ENCODE measurements around the gene KLK3.

KLK3 gene

GRCh38 chr19:50833117-50833801 is 21.5 kb upstream of the KLK3 start, which contains the start of gene KLK15:
Gene KLK15, minus strand, starts transcription at chr19:50833574. Its CDS starts 2,082 bp downstream, at chr19:50831492.
- Histone ChIP-seq H3K36me3 (no peaks in the 10 kb centered on the region), H3K4me3 (ENCODE audit: low read depth, low read length) (no peak within 1 kb of the TSS), H3K27me3 (ENCODE audit: insufficient read depth, low read depth, severe bottlenecking) (peaks cover 6% of the 10 kb centered on the region), H3K9me3 (ENCODE audit: severe bottlenecking) (peaks cover 3% of the 10 kb centered on the region), H3K27ac (no peak within 1 kb of the TSS)
- no peak for TF ChIP-seq CTCF (IDR thresholded peaks at IDR 0.05; ENCODE audit: low read depth, low read length)
- DNase-seq = no peak

- H3K27me3 ChIP-seq (ENCODE audit: insufficient read depth, low read depth, severe bottlenecking) = peaks cover 6% of the 10 kb centered on the region
- no peak for TF ChIP-seq CTCF (IDR thresholded peaks at IDR 0.05; ENCODE audit: low read depth, low read length)
- no peak for DNase-seq
Observed at GRCh38 chr19:50833802-50834167, 20.9 kb upstream of the KLK3 start.

GRCh38 chr19:50835103-50835784 is 19.5 kb upstream of the KLK3 start:
- Histone ChIP-seq H3K4me3 (ENCODE audit: low read depth, low read length) (peak overlapping the region; percentile 58), H3K27me3 (ENCODE audit: insufficient read depth, low read depth, severe bottlenecking) (peaks cover 16% of the 10 kb centered on the region), H3K36me3 (no peaks in the 10 kb centered on the region), H3K27ac (no peak overlapping the region; the same call in 1 of the 2 replicates), H3K9me3 (ENCODE audit: severe bottlenecking) (peaks cover 3% of the 10 kb centered on the region)
- DNase-seq = no peak
- TF ChIP-seq CTCF (IDR thresholded peaks at IDR 0.05; ENCODE audit: low read depth, low read length) = no peak

More at GRCh38 chr19:50833802-50834167, 20.9 kb upstream of the KLK3 start:
- peaks cover 3% of the 10 kb centered on the region for H3K9me3 ChIP-seq (ENCODE audit: severe bottlenecking)
- no peak overlapping the region for H3K4me3 ChIP-seq (ENCODE audit: low read depth, low read length)
- no peak overlapping the region for H3K27ac ChIP-seq
- no peaks in the 10 kb centered on the region for H3K36me3 ChIP-seq

- Histone ChIP-seq H3K4me3 (ENCODE audit: low read depth, low read length) (peak overlapping the region; percentile 58), H3K27me3 (ENCODE audit: insufficient read depth, low read depth, severe bottlenecking) (peaks cover 21% of the 10 kb centered on the region), H3K36me3 (no peaks in the 10 kb centered on the region), H3K9me3 (ENCODE audit: severe bottlenecking) (peaks cover 3% of the 10 kb centered on the region), H3K27ac (no peak overlapping the region; the same call in 1 of the 2 replicates)
- TF ChIP-seq CTCF (IDR thresholded peaks at IDR 0.05; ENCODE audit: low read depth, low read length) = no peak
- peak; percentile 85 for DNase-seq
Observed at GRCh38 chr19:50835785-50836542, 18.8 kb upstream of the KLK3 start.

GRCh38 chr19:50836543-50837195 is 18.0 kb upstream of the KLK3 start:
- H3K27me3 ChIP-seq (ENCODE audit: insufficient read depth, low read depth, severe bottlenecking) = peaks cover 29% of the 10 kb centered on the region
- H3K9me3 ChIP-seq (ENCODE audit: severe bottlenecking) = peaks cover 4% of the 10 kb centered on the region
- no peak overlapping the region for H3K27ac ChIP-seq
- no peak for TF ChIP-seq CTCF (IDR thresholded peaks at IDR 0.05; ENCODE audit: low read depth, low read length)
- no peak overlapping the region for H3K4me3 ChIP-seq (ENCODE audit: low read depth, low read length)
- no peak for DNase-seq
- no peaks in the 10 kb centered on the region for H3K36me3 ChIP-seq
